ENCODE data around the gene TRANK1.
A peak's percentile ranks its signal among the peaks of the same experiment; 100 is the strongest.

TRANK1 gene

GRCh38 chr3:36792342-36792741 lies 152.5 kb downstream of the TRANK1 start:
- DNase-seq = no peak

GRCh38 chr3:36790765-36791164 lies 154.1 kb downstream of the TRANK1 start:
- no peak for DNase-seq

DNA sequence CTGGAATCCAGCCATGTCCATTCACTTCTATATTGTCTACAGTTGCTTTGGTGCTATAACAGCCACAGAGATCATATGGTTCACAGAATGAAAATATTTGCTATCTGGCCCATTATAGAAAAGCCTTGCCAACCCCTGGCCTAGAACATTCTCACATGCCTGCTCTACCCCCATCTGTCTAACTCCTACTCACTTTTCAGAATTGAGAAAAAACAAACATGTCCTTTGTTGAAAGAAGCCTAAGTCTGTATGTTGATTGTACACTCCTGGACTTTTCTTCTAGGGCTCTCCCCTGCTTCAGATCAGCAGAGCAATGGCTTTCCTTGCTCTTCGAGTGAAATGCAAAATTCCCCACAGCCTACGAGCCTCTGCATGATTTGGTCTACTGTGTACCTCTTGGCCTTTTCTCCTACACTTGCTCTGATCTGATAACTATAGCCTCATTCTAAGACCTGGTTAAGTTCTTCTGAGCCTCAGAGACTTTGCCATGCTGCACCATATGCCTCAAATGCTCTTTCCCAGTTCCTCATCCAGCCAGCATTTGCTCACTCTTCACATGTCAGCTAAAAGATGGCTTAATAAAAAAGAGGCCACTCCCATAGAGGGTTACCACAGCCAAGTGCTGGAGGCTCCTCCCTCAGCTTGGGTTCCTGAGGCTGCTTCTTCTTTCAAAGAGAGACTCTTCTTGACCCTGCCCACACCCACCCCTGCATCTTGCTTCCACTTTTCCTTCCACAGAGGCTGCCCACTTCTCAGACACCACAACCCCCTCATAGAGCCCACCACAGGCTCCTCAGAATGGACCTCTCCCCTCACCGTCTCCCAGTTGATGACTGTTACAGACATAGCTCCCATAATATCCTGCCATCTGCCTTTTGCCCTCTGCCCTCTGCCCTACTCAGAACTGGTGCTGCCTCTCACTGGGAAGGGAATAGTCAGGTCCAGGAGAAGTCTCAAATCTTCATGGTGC lies 157.6 kb downstream of the TRANK1 start:
- DNase-seq = peak; percentile 89 to 94

GRCh38 chr3:36784138-36784635 lies 160.7 kb downstream of the TRANK1 start:
- no peak for DNase-seq

GRCh38 chr3:36777424-36778218 lies 167.2 kb downstream of the TRANK1 start:
- DNase-seq = no peak
